ENCODE data around the gene SLC25A41.

GRCh38 chr19:6378041-6378440, 55.5 kb downstream of the SLC25A41 start:
- TF ChIP-seq TAF1 (IDR thresholded peaks at IDR 0.05; ENCODE audit: low read depth, low read length): no peak
- 0 out of 2 replicates have a peak, but pooled peaks have one; percentile 40 for TF ChIP-seq POLR2AphosphoS5 (IDR thresholded peaks at IDR 0.05; ENCODE audit: low read depth, low read length)
